Right atrium auricular region (tissue), 2 donors: Measurements from ENCODE around the gene KRT3. TPM values are rescaled to one million over a fixed set of nuclear protein-coding genes. Genes with fewer than 3 reads are reported as not detected.

Experiments used
- DNase-seq: peaks from one replicate; pipeline ENCODE4 v3.0.0-alpha.2; 2019; ENCODE audit warnings: low spot score
- H3K27ac ChIP-seq, 2 donors: fragments of 200-600 bp; sonication (generic); 1 replicate in 1 of 2; 2 replicates in 1 of 2; pipeline ENCODE4 v1.5.1; 2016 to 2019
- H3K27me3 ChIP-seq, 2 donors: fragments of 200-600 bp; sonication (generic); one replicate each; pipeline versions ENCODE4 v1.5.1 to v1.6.0; 2017 to 2019
- H3K36me3 ChIP-seq: fragments of 200-600 bp; sonication (generic); one replicate; pipeline ENCODE4 v1.5.1; 2016
- H3K4me1 ChIP-seq, 2 donors: fragments of 200-600 bp; sonication (generic); one replicate each; pipeline versions ENCODE4 v1.5.1 to v1.6.0; 2017 to 2019
- H3K4me3 ChIP-seq, 2 donors: fragments of 200-600 bp; sonication (generic); 1 replicate in 1 of 2; 2 replicates in 1 of 2; pipeline ENCODE4 v1.5.1; 2017 to 2019; ENCODE audit warnings: mild to moderate bottlenecking in 1 of 2, moderate library complexity in 1 of 2
- H3K9me3 ChIP-seq, 2 donors: fragments of 200-600 bp; sonication (generic); one replicate each; pipeline ENCODE4 v1.5.1; 2019
- total RNA-seq, 2 donors: library from RNA; depleted of rRNA; stranded (reverse); fragments of >200 nt; gene quantifications; one replicate each; pipeline ENCODE4 v1.1.0, GENCODE V29; 2016
- TF ChIP-seq, protein P1 (sequence below), 2 donors: fragments of 200-600 bp; sonication (generic); IDR thresholded peaks; one replicate each; pipeline ENCODE4 v1.5.1; 2019; ENCODE audit warnings: antibody characterized with exemption in 2 of 2

KRT3 gene
- total RNA-seq, 2 donors from 2014 or later = not detected

GRCh38 chr12:52759695-52760094, 36.2 kb downstream of the KRT3 start:
- DNase-seq = no peak
- no peaks in the 10 kb centered on the region for H3K36me3 ChIP-seq
- H3K4me1 ChIP-seq = no peaks in the 10 kb centered on the region
- TF ChIP-seq, protein P1, sequence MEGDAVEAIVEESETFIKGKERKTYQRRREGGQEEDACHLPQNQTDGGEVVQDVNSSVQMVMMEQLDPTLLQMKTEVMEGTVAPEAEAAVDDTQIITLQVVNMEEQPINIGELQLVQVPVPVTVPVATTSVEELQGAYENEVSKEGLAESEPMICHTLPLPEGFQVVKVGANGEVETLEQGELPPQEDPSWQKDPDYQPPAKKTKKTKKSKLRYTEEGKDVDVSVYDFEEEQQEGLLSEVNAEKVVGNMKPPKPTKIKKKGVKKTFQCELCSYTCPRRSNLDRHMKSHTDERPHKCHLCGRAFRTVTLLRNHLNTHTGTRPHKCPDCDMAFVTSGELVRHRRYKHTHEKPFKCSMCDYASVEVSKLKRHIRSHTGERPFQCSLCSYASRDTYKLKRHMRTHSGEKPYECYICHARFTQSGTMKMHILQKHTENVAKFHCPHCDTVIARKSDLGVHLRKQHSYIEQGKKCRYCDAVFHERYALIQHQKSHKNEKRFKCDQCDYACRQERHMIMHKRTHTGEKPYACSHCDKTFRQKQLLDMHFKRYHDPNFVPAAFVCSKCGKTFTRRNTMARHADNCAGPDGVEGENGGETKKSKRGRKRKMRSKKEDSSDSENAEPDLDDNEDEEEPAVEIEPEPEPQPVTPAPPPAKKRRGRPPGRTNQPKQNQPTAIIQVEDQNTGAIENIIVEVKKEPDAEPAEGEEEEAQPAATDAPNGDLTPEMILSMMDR (IDR thresholded peaks at IDR 0.05) = no peak
- H3K27ac ChIP-seq = no peak overlapping the region
- H3K27me3 ChIP-seq = no peaks in the 10 kb centered on the region
- peaks cover 5 to 19% of the 10 kb centered on the region in 2 donors for H3K9me3 ChIP-seq
- no peak overlapping the region for H3K4me3 ChIP-seq

GRCh38 chr12:52759218-52759617, 36.7 kb downstream of the KRT3 start:
- TF ChIP-seq, protein P1 (IDR thresholded peaks at IDR 0.05) = no peak
- Histone ChIP-seq H3K4me3 (no peak overlapping the region), H3K9me3 (peaks cover 5 to 19% of the 10 kb centered on the region in 2 donors), H3K4me1 (no peaks in the 10 kb centered on the region), H3K27ac (no peak overlapping the region), H3K36me3 (no peaks in the 10 kb centered on the region), H3K27me3 (no peaks in the 10 kb centered on the region)
- no peak for DNase-seq

DNA sequence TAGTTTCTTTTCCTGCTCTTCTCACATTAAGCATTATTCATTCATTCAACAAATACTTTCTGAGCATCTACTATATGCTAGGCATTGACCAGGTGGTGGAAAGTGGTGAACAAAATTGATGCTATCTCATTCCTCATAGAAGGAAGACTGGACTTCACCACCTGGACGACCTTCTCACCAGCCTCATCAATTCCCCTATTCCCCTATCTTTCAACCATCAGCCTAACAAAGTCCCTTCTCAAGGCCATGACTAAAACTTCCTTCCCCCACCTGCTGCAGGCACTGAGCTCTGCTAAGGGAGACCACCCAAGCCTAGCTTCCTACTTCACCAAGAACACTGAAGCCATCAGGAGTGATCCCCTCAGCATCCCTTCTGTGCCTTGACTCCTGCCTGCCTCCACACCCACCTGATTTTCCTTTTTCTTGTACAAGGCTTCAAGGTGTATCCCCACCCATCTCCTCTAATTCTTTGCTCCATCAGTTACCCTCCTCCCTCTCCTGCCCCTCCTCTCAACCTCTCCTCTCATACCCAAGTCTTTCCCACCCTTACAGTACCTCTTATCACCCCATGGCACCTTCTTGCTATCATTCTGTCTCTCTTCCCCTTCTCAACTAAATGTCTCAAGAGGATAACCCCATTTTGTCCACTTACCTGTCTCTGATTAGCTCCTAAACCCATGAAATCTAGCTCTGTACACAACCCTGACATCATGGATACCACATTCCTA, 38.3 kb downstream of the KRT3 start:
- TF ChIP-seq, protein P1 (IDR thresholded peaks at IDR 0.05) = no peak
- DNase-seq = no peak
- Histone ChIP-seq H3K4me3 (no peak overlapping the region), H3K27ac (no peak overlapping the region), H3K4me1 (no peaks in the 10 kb centered on the region), H3K9me3 (peaks cover 5 to 19% of the 10 kb centered on the region in 2 donors), H3K27me3 (no peaks in the 10 kb centered on the region), H3K36me3 (no peaks in the 10 kb centered on the region)

GRCh38 chr12:52756281-52756960, 39.5 kb downstream of the KRT3 start:
- no peaks in the 10 kb centered on the region for H3K36me3 ChIP-seq
- H3K27ac ChIP-seq = no peak overlapping the region
- H3K4me1 ChIP-seq = no peaks in the 10 kb centered on the region
- peaks cover 5 to 13% of the 10 kb centered on the region in 2 donors for H3K9me3 ChIP-seq
- DNase-seq = no peak
- H3K4me3 ChIP-seq = no peak overlapping the region
- no peaks in the 10 kb centered on the region for H3K27me3 ChIP-seq
- TF ChIP-seq, protein P1 (IDR thresholded peaks at IDR 0.05) = no peak

DNA sequence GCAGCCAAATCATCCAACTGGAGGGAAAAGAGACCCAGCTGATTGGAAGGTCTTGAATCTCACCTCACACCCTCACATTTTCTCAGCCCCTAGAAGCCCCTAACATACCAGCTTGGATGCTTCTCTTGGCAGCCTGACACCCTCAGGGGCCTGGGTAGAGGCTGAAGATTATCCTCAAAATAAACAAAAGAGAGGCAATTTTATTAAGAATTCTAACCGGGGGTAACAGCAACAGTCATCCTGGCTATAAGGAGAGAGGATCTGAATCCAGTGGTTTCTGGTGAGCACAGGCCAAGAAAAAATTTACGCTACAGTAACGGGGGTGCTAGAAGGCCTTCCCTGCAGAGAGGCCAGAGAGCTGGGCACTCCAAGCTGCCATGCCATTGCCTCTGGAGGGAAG, 40.4 kb downstream of the KRT3 start:
- H3K36me3 ChIP-seq = no peaks in the 10 kb centered on the region
- peaks cover 2 to 4% of the 10 kb centered on the region in 2 donors for H3K9me3 ChIP-seq
- no peak for DNase-seq
- no peak overlapping the region for H3K27ac ChIP-seq
- TF ChIP-seq, protein P1 (IDR thresholded peaks at IDR 0.05) = no peak
- H3K4me3 ChIP-seq = no peak overlapping the region
- no peaks in the 10 kb centered on the region for H3K4me1 ChIP-seq
- H3K27me3 ChIP-seq = no peaks in the 10 kb centered on the region
